GM21528 (cell line): Measurements from ENCODE around the gene ARHGAP30.
"Not testable (repeated sequence)": the region's sequence is repeated elsewhere in the genome, so short reads cannot be mapped to it uniquely, and the experiment has no call there.

Experiments used
- ATAC-seq: cut with Tn5 transposase; IDR thresholded peaks from one replicate; pipeline ENCODE4 v1.9.1; 2021; ENCODE audit warnings: mild to moderate bottlenecking, moderate library complexity; ENCODE audit not compliant: unreplicated experiment, low FRiP score

The ARHGAP30 gene

GRCh38 chr1:161045736-161046604, 23.7 kb downstream of the ARHGAP30 start, which contains the start of gene USF1:
TSS of gene USF1 (minus strand) at chr1:161045977. CDS start at chr1:161043275, 2,702 bp downstream.
- ATAC-seq: peak; percentile 52

GRCh38 chr1:161044908-161045735, 24.6 kb downstream of the ARHGAP30 start:
- peak; percentile 34 for ATAC-seq

GRCh38 chr1:161044535-161044907, 25.2 kb downstream of the ARHGAP30 start:
- no peak for ATAC-seq

- ATAC-seq: no peak
These were observed 30.1 kb downstream of the ARHGAP30 start for GRCh38 chr1:161039546-161039945.

GRCh38 chr1:161039154-161039545, 30.5 kb downstream of the ARHGAP30 start:
- no peak for ATAC-seq

- ATAC-seq: peak; percentile 83
These were observed 31.1 kb downstream of the ARHGAP30 start, which contains the start of gene TSTD1 for GRCh38 chr1:161038523-161039153. TSS of gene TSTD1 (minus strand) at chr1:161038964. CDS start at chr1:161038889, 75 bp downstream.

GRCh38 chr1:161037661-161038522, 31.8 kb downstream of the ARHGAP30 start:
- no peak for ATAC-seq

GRCh38 chr1:161033751-161034150, 35.9 kb downstream of the ARHGAP30 start:
- no peak for ATAC-seq

GRCh38 chr1:161032409-161032808, 37.3 kb downstream of the ARHGAP30 start:
- no peak for ATAC-seq

- ATAC-seq: no peak
These were observed 37.8 kb downstream of the ARHGAP30 start for GRCh38 chr1:161031874-161032273.

GRCh38 chr1:161029466-161029865, 40.2 kb downstream of the ARHGAP30 start:
- ATAC-seq: not testable (repeated sequence)

- not testable (repeated sequence) for ATAC-seq
These were observed 42.7 kb downstream of the ARHGAP30 start for GRCh38 chr1:161026954-161027353.

GRCh38 chr1:161022432-161022831, 47.3 kb downstream of the ARHGAP30 start:
- ATAC-seq: not testable (repeated sequence)

GRCh38 chr1:161021970-161022353, 47.7 kb downstream of the ARHGAP30 start:
- ATAC-seq: no peak

- peak; percentile 86 for ATAC-seq
These were observed 48.3 kb downstream of the ARHGAP30 start for GRCh38 chr1:161021165-161021969.

- peak; percentile 31 for ATAC-seq
These were observed 49.1 kb downstream of the ARHGAP30 start, which contains the start of gene F11R for GRCh38 chr1:161020509-161021164. TSS of gene F11R (minus strand) at chr1:161021152. CDS start at chr1:161021073, 79 bp downstream.

- peak; percentile 7 for ATAC-seq
These were observed 49.8 kb downstream of the ARHGAP30 start for GRCh38 chr1:161019751-161020495.
